ENCODE results near the gene MAP3K2.

The MAP3K2 gene

GRCh38 chr2:127348426-127349000 is 39.3 kb downstream of the MAP3K2 start:
- no peak overlapping the region for H3K4me3 ChIP-seq (ENCODE audit: low read depth, low read length)
- H3K27me3 ChIP-seq (replicated peaks): no peaks in the 10 kb centered on the region
- no peak for DNase-seq
- no peak overlapping the region for H3K27ac ChIP-seq
- in situ Hi-C loops (cut with HindIII; ENCODE audit: low pct_ligation_motif_present, low sequenced_read_pairs): no loop called here
- H3K36me3 ChIP-seq (replicated peaks): no peaks in the 10 kb centered on the region
- TF ChIP-seq CTCF (IDR thresholded peaks at IDR 0.05; ENCODE audit: low read depth, low read length, missing control alignments): no peak

GRCh38 chr2:127347734-127348392 is 39.9 kb downstream of the MAP3K2 start:
- Histone ChIP-seq H3K36me3 (replicated peaks) (no peaks in the 10 kb centered on the region), H3K4me3 (ENCODE audit: low read depth, low read length) (no peak overlapping the region), H3K27me3 (replicated peaks) (no peaks in the 10 kb centered on the region), H3K27ac (no peak overlapping the region)
- no peak for DNase-seq
- in situ Hi-C loops (cut with HindIII; ENCODE audit: low pct_ligation_motif_present, low sequenced_read_pairs): no loop called here
- no peak for TF ChIP-seq CTCF (IDR thresholded peaks at IDR 0.05; ENCODE audit: low read depth, low read length, missing control alignments)

GRCh38 chr2:127347015-127347414 is 40.8 kb downstream of the MAP3K2 start:
- Histone ChIP-seq H3K27ac (no peak overlapping the region), H3K4me3 (ENCODE audit: low read depth, low read length) (no peak overlapping the region), H3K27me3 (replicated peaks) (no peaks in the 10 kb centered on the region), H3K36me3 (replicated peaks) (no peaks in the 10 kb centered on the region)
- in situ Hi-C loops (cut with HindIII; ENCODE audit: low pct_ligation_motif_present, low sequenced_read_pairs): no loop called here
- no peak for TF ChIP-seq CTCF (IDR thresholded peaks at IDR 0.05; ENCODE audit: low read depth, low read length, missing control alignments)
- DNase-seq: no peak

- TF ChIP-seq CTCF (IDR thresholded peaks at IDR 0.05; ENCODE audit: low read depth, low read length, missing control alignments): no peak
These were observed 44.5 kb downstream of the MAP3K2 start for GRCh38 chr2:127343277-127343676.

GRCh38 chr2:127342101-127342500 is 45.7 kb downstream of the MAP3K2 start:
- Histone ChIP-seq H3K27me3 (replicated peaks) (no peaks in the 10 kb centered on the region), H3K36me3 (replicated peaks) (no peaks in the 10 kb centered on the region), H3K4me3 (ENCODE audit: low read depth, low read length) (no peak overlapping the region), H3K27ac (no peak overlapping the region)
- in situ Hi-C loops (cut with HindIII; ENCODE audit: low pct_ligation_motif_present, low sequenced_read_pairs): no loop called here
- DNase-seq: no peak
- TF ChIP-seq CTCF (IDR thresholded peaks at IDR 0.05; ENCODE audit: low read depth, low read length, missing control alignments): no peak

More at GRCh38 chr2:127343277-127343676, 44.5 kb downstream of the MAP3K2 start:
- DNase-seq: no peak
- Histone ChIP-seq H3K27me3 (replicated peaks) (no peaks in the 10 kb centered on the region), H3K36me3 (replicated peaks) (no peaks in the 10 kb centered on the region), H3K27ac (no peak overlapping the region), H3K4me3 (ENCODE audit: low read depth, low read length) (no peak overlapping the region)
- in situ Hi-C loops (cut with HindIII; ENCODE audit: low pct_ligation_motif_present, low sequenced_read_pairs): no loop called here

GRCh38 chr2:127332335-127332734 is 55.4 kb downstream of the MAP3K2 start:
- in situ Hi-C loops (cut with HindIII; ENCODE audit: low pct_ligation_motif_present, low sequenced_read_pairs): no loop called here
- Histone ChIP-seq H3K27me3 (replicated peaks) (no peaks in the 10 kb centered on the region), H3K4me3 (ENCODE audit: low read depth, low read length) (no peak overlapping the region), H3K36me3 (replicated peaks) (no peaks in the 10 kb centered on the region), H3K27ac (no peak overlapping the region)
- no peak for TF ChIP-seq CTCF (IDR thresholded peaks at IDR 0.05; ENCODE audit: low read depth, low read length, missing control alignments)
- DNase-seq: no peak

Data from brain microvascular endothelial cell (primary cell).